ENCODE data around the gene MZB1.

Gene MZB1

GRCh38 chr5:139371482-139372435 lies 18.0 kb downstream of the MZB1 start:
- no peak for DNase-seq (ENCODE audit: low read depth)
- no peak for TF ChIP-seq CTCF (IDR thresholded peaks at IDR 0.05; ENCODE audit: low read length, missing control alignments)
- H3K4me3 ChIP-seq (replicated peaks; ENCODE audit: low read depth, low read length): no peak overlapping the region

- no peak for TF ChIP-seq CTCF (IDR thresholded peaks at IDR 0.05; ENCODE audit: low read length, missing control alignments)
- no peak for DNase-seq (ENCODE audit: low read depth)
Measured at GRCh38 chr5:139369181-139369580, 20.5 kb downstream of the MZB1 start.

GRCh38 chr5:139368613-139369012 lies 21.1 kb downstream of the MZB1 start:
- DNase-seq (ENCODE audit: low read depth): no peak
- TF ChIP-seq CTCF (IDR thresholded peaks at IDR 0.05; ENCODE audit: low read length, missing control alignments): no peak
- no peak overlapping the region for H3K4me3 ChIP-seq (replicated peaks; ENCODE audit: low read depth, low read length)

More at GRCh38 chr5:139369181-139369580, 20.5 kb downstream of the MZB1 start:
- no peak overlapping the region for H3K4me3 ChIP-seq (replicated peaks; ENCODE audit: low read depth, low read length)

- no peak for TF ChIP-seq CTCF (IDR thresholded peaks at IDR 0.05; ENCODE audit: low read length, missing control alignments)
Measured at GRCh38 chr5:139364466-139364865, 25.2 kb downstream of the MZB1 start.

GRCh38 chr5:139363937-139364336 lies 25.8 kb downstream of the MZB1 start:
- no peak for TF ChIP-seq CTCF (IDR thresholded peaks at IDR 0.05; ENCODE audit: low read length, missing control alignments)
- H3K4me3 ChIP-seq (replicated peaks; ENCODE audit: low read depth, low read length): no peak overlapping the region
- no peak for DNase-seq (ENCODE audit: low read depth)

More at GRCh38 chr5:139364466-139364865, 25.2 kb downstream of the MZB1 start:
- no peak overlapping the region for H3K4me3 ChIP-seq (replicated peaks; ENCODE audit: low read depth, low read length)
- DNase-seq (ENCODE audit: low read depth): no peak

GRCh38 chr5:139361835-139362429 lies 27.8 kb downstream of the MZB1 start:
- TF ChIP-seq CTCF (IDR thresholded peaks at IDR 0.05; ENCODE audit: low read length, missing control alignments): no peak
- no peak overlapping the region for H3K4me3 ChIP-seq (replicated peaks; ENCODE audit: low read depth, low read length)
- no peak for DNase-seq (ENCODE audit: low read depth)
